Neutrophil (primary cell): ENCODE data around the gene C3orf22.

Source experiments
- H3K27ac ChIP-seq: fragments of 200-600 bp; sonication (generic); 2 replicates; pipeline ENCODE4 v1.5.1; 2016; ENCODE audit warnings: mild to moderate bottlenecking, moderate library complexity
- H3K27me3 ChIP-seq: fragments of 200-600 bp; sonication (generic); 2 replicates; pipeline ENCODE4 v1.6.0; 2016; ENCODE audit warnings: mild to moderate bottlenecking
- H3K36me3 ChIP-seq: fragments of 200-600 bp; sonication (generic); 2 replicates; pipeline ENCODE4 v1.5.1; 2017
- H3K4me1 ChIP-seq, 2 experiments: fragments of 200-600 bp in 1 of 2; sonication (generic) in 1 of 2; 1 replicate in 1 of 2; 2 replicates in 1 of 2; pipeline versions ENCODE4 v1.5.1 to v1.6.1; 2013 to 2016; ENCODE audit warnings: low read depth in 1 of 2, low read length in 1 of 2, mild to moderate bottlenecking in 1 of 2, moderate library complexity in 1 of 2; ENCODE audit not compliant: control insufficient read depth in 1 of 2, insufficient read depth in 1 of 2
- H3K4me3 ChIP-seq, 2 experiments: fragments of 200-600 bp in 1 of 2; sonication (generic) in 1 of 2; 1 replicate in 1 of 2; 2 replicates in 1 of 2; pipeline ENCODE4 v1.5.1; 2013 to 2016; ENCODE audit warnings: low read depth in 1 of 2, low read length in 1 of 2, mild to moderate bottlenecking in 1 of 2, moderate library complexity in 1 of 2
- H3K9me3 ChIP-seq: fragments of 200-600 bp; sonication (generic); 2 replicates; pipeline ENCODE4 v1.5.1; 2016
- TF ChIP-seq, protein P1 (sequence below): fragments of 200-600 bp; sonication (generic); IDR thresholded peaks from 2 replicates; pipeline ENCODE4 v1.5.1; 2016; ENCODE audit warnings: antibody characterized with exemption

Gene C3orf22

GRCh38 chr3:126551839-126552687 lies 6.7 kb downstream of the C3orf22 start:
- Histone ChIP-seq H3K4me3 (no peak overlapping the region), H3K4me1 (peaks cover 8 to 12% of the 10 kb centered on the region in 2 experiments), H3K27me3 (no peaks in the 10 kb centered on the region), H3K9me3 (no peaks in the 10 kb centered on the region), H3K36me3 (no peaks in the 10 kb centered on the region), H3K27ac (no peak overlapping the region)
- TF ChIP-seq, protein P1, sequence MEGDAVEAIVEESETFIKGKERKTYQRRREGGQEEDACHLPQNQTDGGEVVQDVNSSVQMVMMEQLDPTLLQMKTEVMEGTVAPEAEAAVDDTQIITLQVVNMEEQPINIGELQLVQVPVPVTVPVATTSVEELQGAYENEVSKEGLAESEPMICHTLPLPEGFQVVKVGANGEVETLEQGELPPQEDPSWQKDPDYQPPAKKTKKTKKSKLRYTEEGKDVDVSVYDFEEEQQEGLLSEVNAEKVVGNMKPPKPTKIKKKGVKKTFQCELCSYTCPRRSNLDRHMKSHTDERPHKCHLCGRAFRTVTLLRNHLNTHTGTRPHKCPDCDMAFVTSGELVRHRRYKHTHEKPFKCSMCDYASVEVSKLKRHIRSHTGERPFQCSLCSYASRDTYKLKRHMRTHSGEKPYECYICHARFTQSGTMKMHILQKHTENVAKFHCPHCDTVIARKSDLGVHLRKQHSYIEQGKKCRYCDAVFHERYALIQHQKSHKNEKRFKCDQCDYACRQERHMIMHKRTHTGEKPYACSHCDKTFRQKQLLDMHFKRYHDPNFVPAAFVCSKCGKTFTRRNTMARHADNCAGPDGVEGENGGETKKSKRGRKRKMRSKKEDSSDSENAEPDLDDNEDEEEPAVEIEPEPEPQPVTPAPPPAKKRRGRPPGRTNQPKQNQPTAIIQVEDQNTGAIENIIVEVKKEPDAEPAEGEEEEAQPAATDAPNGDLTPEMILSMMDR: no peak

- TF ChIP-seq, protein P1: no peak
- Histone ChIP-seq H3K27me3 (no peaks in the 10 kb centered on the region), H3K27ac (no peak overlapping the region), H3K4me1 (peaks cover 8 to 12% of the 10 kb centered on the region in 2 experiments), H3K4me3 (no peak overlapping the region), H3K9me3 (no peaks in the 10 kb centered on the region), H3K36me3 (no peaks in the 10 kb centered on the region)
These were observed 7.5 kb downstream of the C3orf22 start for GRCh38 chr3:126551121-126551838.

DNA sequence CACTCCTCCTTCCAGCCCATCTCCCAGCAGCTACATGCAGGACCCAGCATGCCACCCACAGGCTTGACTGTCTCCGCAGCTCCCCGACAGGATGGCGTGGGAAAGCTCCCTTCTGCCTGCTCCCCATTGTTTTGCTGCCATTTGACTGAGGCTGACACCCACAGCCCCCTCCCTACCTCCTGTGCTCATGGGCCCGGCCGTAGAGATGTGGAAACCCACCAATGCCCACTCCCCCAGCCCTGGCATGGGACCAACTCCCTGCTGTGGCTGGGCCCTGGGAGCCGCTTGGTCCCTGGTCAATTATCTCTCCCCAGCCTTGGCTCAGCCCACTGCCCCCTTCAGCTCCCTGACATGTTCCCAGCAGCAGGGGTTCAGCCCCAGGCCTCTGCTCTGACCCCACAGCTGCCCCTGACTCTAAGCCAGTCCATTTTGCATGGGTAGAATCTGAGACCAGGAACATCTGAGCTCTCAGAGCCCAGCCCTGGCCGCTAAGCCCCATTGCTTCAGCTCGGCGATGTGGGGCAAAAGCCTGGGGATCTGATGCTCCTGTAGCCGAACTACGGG lies 8.2 kb downstream of the C3orf22 start:
- Histone ChIP-seq H3K4me1 (peaks cover 8 to 12% of the 10 kb centered on the region in 2 experiments), H3K27me3 (no peaks in the 10 kb centered on the region), H3K4me3 (no peak overlapping the region), H3K36me3 (no peaks in the 10 kb centered on the region), H3K9me3 (no peaks in the 10 kb centered on the region), H3K27ac (no peak overlapping the region)
- TF ChIP-seq, protein P1: no peak

- H3K4me1 ChIP-seq: peaks cover 8 to 12% of the 10 kb centered on the region in 2 experiments
- TF ChIP-seq, protein P1: no peak
- H3K9me3 ChIP-seq: no peaks in the 10 kb centered on the region
- no peak overlapping the region for H3K27ac ChIP-seq
- no peaks in the 10 kb centered on the region for H3K27me3 ChIP-seq
- H3K4me3 ChIP-seq: no peak overlapping the region
- H3K36me3 ChIP-seq: no peaks in the 10 kb centered on the region
These were observed 8.8 kb downstream of the C3orf22 start for GRCh38 chr3:126549861-126550487.
